Psoas muscle (tissue), 8 donors: Measurements from ENCODE around the gene CACNG4. TPM values are rescaled to one million over a fixed set of nuclear protein-coding genes. Genes with fewer than 3 reads are reported as not detected.

Experiments
- ATAC-seq, 4 donors: fragments of 200-7000 bp; cut with Tn5 transposase; one replicate each; pipeline ENCODE4 v1.9.1; 2020; ENCODE audit warnings: moderate library complexity in 3 of 4, mild to moderate bottlenecking in 2 of 4
- DNase-seq, 2 donors: peaks; one replicate each; pipeline ENCODE4 v3.0.0-alpha.2; 2020
- H3K27ac ChIP-seq: fragments of 200-600 bp; one replicate; pipeline ENCODE4 v1.8.0; 2022
- H3K27me3 ChIP-seq, 3 donors: fragments of 200-600 bp in 1 of 3; one replicate each; pipeline versions ENCODE4 v1.6.1 to v1.8.0; 2013 to 2022; ENCODE audit warnings: low read length in 2 of 3, mild to moderate bottlenecking in 2 of 3, moderate library complexity in 1 of 3; ENCODE audit not compliant: insufficient read depth in 3 of 3
- H3K36me3 ChIP-seq, 2 donors: fragments of 200-600 bp in 1 of 2; one replicate each; pipeline versions ENCODE4 v1.6.1 to v1.8.0; 2013 to 2022; ENCODE audit warnings: low read depth in 1 of 2, mild to moderate bottlenecking in 1 of 2, moderate library complexity in 1 of 2; ENCODE audit not compliant: insufficient read depth in 1 of 2
- H3K4me1 ChIP-seq: fragments of 200-600 bp; one replicate; pipeline ENCODE4 v1.8.0; 2022
- H3K4me3 ChIP-seq: fragments of 200-600 bp; one replicate; pipeline ENCODE4 v1.8.0; 2022; ENCODE audit warnings: mild to moderate bottlenecking
- H3K9me3 ChIP-seq: fragments of 200-600 bp; one replicate; pipeline ENCODE4 v1.8.0; 2022
- WGBS, 3 donors: extraction: QIAGEN DNeasy Blood & Tissue Kit; methylation state at CpG; one replicate each; pipeline versions ENCODE4 v1.1.6 to v1.1.7; 2013; 5-methylcytosine and 5-hydroxymethylcytosine counted together
- intact Hi-C, 2 donors: fragments of 100-400 bp; cut with DNase I; formaldehyde crosslinking; loops; one replicate each; pipeline versions ENCODE4 v1.11.0 to v1.14.2; 2022
- polyA plus RNA-seq, 3 donors: library from polyadenylated mRNA; stranded (reverse); fragments of 200-250 nt; gene quantifications; one replicate each; pipeline ENCODE4 v1.2.3, GENCODE V29; 2013
- total RNA-seq, 4 donors: library from RNA; stranded (reverse); fragmentation: NEBNext Ultra II Directional in 2 of 4; extraction: Animal tissue kit (Norgen Biotek cat#: 25700) in 2 of 4; gene quantifications; one replicate each; pipeline versions ENCODE4 v1.2.1 to v1.2.4, GENCODE V29; 2021 to 2023
- TF ChIP-seq, protein P1 (sequence below): fragments of 200-600 bp; IDR thresholded peaks from one replicate; pipeline ENCODE4 v1.8.0; 2022; ENCODE audit warnings: antibody characterized with exemption
- donor health status: healthy with polysubstance abuse.
- donor health status: DM: no; HTN: no; CAD: no; lungs with moderate emphysema.
- donor health status: Bipolar disorder and iron deficiency.
- donor health status: healthy.
- donor health status: DM: yes; HTN: yes; CAD: no.
- donor health status: DM: no; HTN: no; CAD: no.
- donor health status: DM: no; HTN: no; CAD: no.
- donor health status: DM: yes; HTN: yes; CAD: no.

The CACNG4 gene
- total and polyA plus RNA-seq, 7 donors: 0.03 TPM; not detected in 6

DNA sequence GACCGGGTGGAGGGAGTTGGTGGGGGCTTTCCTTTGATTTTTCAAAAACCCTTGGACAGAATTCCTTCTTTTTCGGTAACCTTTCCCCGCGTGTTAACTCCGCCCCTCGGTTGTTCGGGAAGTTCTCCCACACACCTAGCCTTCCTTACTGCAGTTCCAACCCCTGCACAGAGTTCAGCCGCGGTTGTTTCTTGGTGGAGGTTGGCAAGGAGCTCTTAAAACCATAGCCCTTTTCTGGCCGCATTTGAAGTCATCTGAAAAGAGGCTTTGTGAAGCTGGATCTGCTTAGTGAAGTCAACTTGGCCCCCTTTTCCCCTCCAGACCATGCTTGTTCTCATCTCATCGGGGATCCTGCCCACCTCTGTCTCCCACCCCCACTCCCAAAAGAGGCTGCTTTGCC, 1.8 kb downstream of the CACNG4 start:
- Histone ChIP-seq H3K27ac (no peak overlapping the region), H3K9me3 (no peaks in the 10 kb centered on the region), H3K4me3 (peak overlapping the region; percentile 58), H3K27me3 (peaks cover 0 to 46% (median 19%) of the 10 kb centered on the region in 3 donors), H3K4me1 (peaks cover 11% of the 10 kb centered on the region), H3K36me3 (no peaks in the 10 kb centered on the region)
- WGBS, 3 donors: 14 to 19% (median 16%) methylated on average over 10 to 11 of the region's 11 CpGs
- DNase-seq: no peak
- intact Hi-C loops: no loop called here
- ATAC-seq: peak in 1 of 4 donors; percentile 12
- TF ChIP-seq, protein P1, sequence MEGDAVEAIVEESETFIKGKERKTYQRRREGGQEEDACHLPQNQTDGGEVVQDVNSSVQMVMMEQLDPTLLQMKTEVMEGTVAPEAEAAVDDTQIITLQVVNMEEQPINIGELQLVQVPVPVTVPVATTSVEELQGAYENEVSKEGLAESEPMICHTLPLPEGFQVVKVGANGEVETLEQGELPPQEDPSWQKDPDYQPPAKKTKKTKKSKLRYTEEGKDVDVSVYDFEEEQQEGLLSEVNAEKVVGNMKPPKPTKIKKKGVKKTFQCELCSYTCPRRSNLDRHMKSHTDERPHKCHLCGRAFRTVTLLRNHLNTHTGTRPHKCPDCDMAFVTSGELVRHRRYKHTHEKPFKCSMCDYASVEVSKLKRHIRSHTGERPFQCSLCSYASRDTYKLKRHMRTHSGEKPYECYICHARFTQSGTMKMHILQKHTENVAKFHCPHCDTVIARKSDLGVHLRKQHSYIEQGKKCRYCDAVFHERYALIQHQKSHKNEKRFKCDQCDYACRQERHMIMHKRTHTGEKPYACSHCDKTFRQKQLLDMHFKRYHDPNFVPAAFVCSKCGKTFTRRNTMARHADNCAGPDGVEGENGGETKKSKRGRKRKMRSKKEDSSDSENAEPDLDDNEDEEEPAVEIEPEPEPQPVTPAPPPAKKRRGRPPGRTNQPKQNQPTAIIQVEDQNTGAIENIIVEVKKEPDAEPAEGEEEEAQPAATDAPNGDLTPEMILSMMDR: no peak

DNA sequence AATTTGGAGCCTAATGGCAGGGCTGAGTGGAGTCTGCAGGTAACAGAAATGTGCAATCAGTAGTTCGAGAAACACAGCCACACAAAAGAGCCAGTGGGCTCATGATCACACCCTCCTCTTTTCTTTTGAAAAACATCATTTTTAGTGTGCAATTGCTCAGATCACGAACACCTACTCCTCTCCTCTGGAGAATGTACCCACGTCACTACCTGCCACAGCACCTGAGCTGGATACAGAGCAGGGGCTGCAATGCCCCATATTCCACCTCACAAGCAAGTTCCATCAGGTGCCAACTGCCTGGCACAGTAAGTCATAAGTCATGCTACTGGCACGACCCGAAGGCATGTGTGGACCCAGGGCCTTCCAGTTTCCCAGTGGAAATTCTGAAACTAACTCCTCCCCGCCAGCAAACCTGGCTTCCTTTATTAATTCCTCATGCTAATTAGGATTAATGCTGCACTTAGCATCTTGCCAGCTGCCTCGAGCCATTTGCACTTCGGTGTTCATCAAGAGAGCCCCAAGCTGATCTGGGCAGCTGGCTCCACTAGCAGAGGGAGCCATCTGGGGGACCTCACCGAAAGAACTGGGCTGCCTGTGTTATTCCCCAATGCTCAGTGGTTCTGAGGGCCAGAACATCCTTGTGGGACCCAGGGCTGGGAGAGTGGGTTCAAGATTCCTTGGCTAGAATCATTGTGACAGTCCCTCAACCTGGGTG, 2.4 kb downstream of the CACNG4 start:
- no peak for ATAC-seq
- peaks cover 0 to 46% (median 20%) of the 10 kb centered on the region in 3 donors for H3K27me3 ChIP-seq

DNA sequence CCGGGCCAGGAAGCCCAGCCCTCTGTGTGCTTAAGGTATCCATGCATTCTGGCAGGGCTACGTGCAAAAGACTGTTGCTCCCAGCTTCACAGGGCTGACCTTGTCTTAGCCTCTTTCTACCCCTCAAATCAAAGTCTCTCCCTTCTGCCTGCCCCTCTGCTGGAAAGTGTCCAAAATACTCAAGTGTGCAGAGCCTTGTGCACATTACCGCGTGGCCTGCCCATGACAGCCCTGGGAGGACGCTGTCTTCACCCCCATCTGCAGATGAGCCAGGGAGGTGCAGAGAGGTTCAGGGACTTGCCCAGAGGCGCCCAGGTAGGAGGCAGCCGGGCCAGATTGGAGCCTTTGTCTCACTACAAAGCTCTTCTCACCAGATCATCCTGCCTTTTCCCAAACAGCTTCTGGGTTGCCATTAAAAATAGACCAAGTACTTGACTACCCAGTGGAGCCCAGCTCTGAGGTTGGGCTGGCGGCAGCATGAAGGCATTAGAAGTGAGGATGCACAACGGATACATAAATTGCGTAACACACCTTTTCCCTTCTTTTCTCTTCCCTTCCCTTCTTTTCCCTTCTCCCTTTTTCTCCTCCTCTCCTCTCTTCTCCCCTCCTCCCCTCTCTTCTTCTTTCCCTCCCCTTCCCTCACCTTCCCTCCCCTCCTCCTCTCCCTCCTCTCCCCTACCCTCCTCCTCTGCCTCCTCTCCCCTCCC, 3.5 kb downstream of the CACNG4 start:
- H3K27ac ChIP-seq: no peak overlapping the region
- 75 to 82% (median 76%) methylated on average over 10 of the region's 10 CpGs for WGBS, 3 donors
- ATAC-seq (no peak), DNase-seq (no peak)
- H3K4me1 ChIP-seq: peaks cover 11% of the 10 kb centered on the region
- no peak overlapping the region for H3K4me3 ChIP-seq
- TF ChIP-seq, protein P1: no peak
- H3K36me3 ChIP-seq: no peaks in the 10 kb centered on the region
- no peaks in the 10 kb centered on the region for H3K9me3 ChIP-seq
- intact Hi-C loops: no loop called here
- H3K27me3 ChIP-seq: peaks cover 0 to 44% (median 20%) of the 10 kb centered on the region in 3 donors

More for the DNA sequence above, 2.4 kb downstream of the CACNG4 start:
- intact Hi-C loops: no loop called here
- WGBS, 3 donors: 50 to 59% (median 54%) methylated on average over 9 of the region's 9 CpGs
- Histone ChIP-seq H3K4me3 (no peak overlapping the region), H3K4me1 (peaks cover 11% of the 10 kb centered on the region), H3K27ac (no peak overlapping the region), H3K36me3 (no peaks in the 10 kb centered on the region), H3K9me3 (no peaks in the 10 kb centered on the region)
- TF ChIP-seq, protein P1: no peak
- DNase-seq: no peak

DNA sequence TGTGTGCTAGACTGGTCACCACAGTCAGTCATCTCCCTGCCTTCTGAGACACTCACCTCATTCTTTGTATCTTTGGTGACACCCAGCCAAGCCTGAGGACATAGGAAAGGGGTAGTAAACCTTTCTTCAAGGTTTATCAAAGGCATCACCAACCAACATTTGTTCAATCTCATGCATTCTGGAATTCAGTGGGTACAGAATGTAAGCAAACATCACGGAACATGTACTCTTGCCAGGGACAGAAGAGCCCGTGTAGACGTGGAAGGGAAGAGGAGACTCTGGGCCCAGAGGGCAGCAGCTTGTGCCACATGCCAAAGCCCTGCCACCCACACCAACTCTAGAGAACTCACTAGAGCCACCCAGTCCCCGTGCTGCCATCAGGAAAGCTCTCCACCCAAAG, 4.4 kb downstream of the CACNG4 start:
- intact Hi-C loops: no loop called here

More for the DNA sequence above, 4.4 kb downstream of the CACNG4 start:
- TF ChIP-seq, protein P1: no peak
- Histone ChIP-seq H3K4me1 (peaks cover 11% of the 10 kb centered on the region), H3K27ac (no peak overlapping the region), H3K36me3 (no peaks in the 10 kb centered on the region), H3K9me3 (no peaks in the 10 kb centered on the region), H3K4me3 (no peak overlapping the region), H3K27me3 (peaks cover 0 to 35% (median 18%) of the 10 kb centered on the region in 3 donors)
- no peak for DNase-seq
- no peak for ATAC-seq
- WGBS, 3 donors: 56 to 69% (median 65%) methylated on average over 4 of the region's 4 CpGs
